Skeletal muscle cell (primary cell): ENCODE measurements around the gene CCDC142.
"Not testable (repeated sequence)": the region's sequence is repeated elsewhere in the genome, so short reads cannot be mapped to it uniquely, and the experiment has no call there.

Source experiments
- DNase-seq: peaks from one replicate; pipeline ENCODE4 v3.0.0-alpha.2; 2010; ENCODE audit warnings: low read depth
- H3K4me3 ChIP-seq: 2 replicates; pipeline ENCODE4 v1.5.1; 2011; ENCODE audit warnings: low read depth, mild to moderate bottlenecking, control low read depth, low read length, moderate library complexity

Gene CCDC142

DNA sequence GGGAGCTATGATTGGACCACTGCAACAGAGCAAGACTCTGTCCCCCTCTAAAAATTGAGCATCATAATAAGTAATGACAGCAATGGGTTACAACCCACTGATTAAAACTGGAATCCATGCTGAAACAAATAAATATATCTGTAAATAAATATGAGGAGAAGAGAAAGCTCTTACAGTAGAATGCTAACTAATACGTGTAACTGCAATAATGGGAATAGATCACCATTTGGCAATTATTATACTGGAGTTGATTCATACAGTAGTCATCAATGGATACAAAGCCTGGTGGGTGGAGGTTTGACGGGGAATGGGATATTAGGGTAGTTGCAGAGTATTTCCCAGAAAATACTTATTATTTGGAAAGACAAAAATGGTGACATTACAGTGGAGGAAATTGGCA is 34.0 kb downstream of the CCDC142 start:
- DNase-seq = no peak
- H3K4me3 ChIP-seq = no peak overlapping the region

GRCh38 chr2:74447230-74447999 is 35.4 kb downstream of the CCDC142 start:
- DNase-seq = no peak
- no peak overlapping the region for H3K4me3 ChIP-seq

DNA sequence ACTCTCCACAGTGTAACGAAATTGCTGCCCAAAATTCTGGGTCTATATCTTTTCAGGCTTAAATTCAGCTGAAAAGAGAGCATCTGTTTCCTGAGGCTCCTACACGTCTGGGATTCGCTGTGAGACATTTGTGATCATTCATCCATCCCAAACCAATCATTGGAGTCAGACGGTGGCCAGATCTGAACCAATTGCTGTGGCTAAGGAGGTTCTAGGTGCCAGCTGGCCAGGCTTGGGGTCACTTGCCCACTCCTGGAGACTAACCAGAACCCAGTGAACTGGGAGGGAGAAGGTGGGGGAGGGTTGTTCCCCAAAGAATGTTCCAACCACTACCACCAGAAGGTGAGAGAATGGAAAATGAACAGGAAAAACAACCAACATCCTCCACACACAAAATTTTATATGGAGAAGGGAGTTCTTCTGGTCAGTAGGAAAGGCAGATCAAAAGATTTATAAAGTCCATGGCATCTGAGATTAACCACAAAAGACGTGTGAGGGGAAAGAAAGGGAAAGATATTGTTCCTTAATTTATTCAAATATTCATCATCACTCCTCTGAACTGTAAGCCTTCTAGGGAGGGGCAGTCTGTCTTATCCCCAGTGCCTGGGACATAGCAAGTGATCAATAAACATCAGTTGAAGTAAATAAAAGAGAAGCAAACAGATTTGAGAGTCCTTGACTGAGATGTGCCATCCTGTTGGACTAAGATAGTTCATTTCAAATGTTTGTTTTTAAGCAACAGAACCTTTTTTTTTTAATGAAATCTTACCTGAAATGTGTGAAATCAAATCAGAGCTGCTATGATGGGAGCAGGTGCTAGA is 38.1 kb downstream of the CCDC142 start:
- H3K4me3 ChIP-seq = no peak overlapping the region
- no peak for DNase-seq

DNA sequence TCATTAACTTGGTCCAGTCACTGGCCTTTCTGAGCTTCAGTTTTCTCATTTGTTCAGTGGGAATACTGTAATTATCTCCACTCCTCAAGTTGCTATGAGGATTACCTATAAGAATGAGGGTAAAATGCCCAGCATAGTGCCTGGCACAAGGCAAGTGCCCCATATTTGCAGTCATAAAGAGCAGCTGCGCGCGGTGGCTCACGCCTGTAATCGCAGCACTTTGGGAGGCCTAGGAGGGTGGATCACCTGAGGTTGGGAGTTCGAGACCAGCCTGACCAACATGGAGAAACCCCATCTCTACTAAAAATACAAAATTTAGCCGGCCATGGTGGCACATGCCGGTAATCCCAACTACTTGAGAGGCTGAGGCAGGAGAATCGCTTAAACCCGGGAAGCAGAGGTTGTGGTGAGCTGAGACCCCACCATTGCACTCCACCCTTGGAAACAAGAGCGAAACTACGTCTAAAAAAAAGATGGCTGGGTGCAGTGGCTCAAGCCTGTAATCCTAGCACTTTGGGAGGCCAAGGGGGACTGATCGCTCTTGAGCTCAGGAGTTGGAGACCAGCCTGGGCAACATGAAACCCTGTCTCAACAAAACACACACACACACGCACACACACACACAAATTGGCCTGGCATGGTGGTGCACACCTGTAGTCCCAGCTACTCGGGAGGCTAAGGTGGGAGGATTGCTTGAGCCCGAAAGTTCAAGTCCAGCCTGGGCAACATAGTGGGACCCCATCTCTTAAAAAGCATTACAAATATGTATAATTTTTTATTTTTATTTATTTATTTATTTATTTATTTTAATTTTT is 40.1 kb downstream of the CCDC142 start:
- H3K4me3 ChIP-seq, DNase-seq: not testable (repeated sequence)

DNA sequence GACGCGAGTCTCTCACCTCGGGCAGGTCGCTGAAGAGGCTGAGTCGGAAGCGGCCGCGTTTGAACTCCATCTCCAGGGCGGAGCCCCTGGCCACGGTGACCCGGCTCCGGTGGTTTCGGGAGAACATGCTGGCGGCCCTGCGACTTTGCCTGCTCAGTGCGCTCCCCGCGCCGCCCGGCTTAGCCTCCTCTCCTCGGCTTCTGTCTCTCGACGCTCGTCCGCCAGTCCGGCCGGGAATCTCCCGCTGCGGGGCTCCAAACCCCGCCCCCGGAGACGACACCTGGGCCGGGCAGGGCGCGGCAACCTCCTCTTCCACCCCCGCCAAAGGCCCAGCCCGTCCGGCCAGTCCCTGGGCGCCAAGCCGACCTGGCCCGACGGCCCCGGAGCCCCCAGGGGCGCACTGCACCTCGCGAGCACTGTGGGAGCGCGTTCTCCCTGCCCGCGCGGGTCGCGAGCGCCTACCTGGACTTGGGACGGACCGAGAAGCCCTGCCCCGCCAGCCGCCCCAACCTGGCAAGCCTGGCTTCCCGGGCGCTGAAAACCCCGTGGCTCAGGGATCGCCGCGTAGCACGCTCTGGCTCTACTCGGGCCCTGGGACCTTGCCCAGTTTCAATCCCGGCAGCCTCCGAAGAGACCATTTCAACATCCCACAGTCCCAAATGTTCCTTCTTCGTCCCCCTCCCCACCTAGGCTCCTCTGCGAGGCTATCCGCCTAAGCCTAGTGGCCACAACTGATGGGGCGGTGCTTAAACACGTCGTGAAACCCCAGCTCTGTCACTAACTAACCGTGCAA is 40.9 kb downstream of the CCDC142 start, which contains the start of gene RTKN:
TSS of gene RTKN (minus strand) at position 248 of the 793 bp plus-strand sequence. CDS start at position 127, 121 bp downstream.
- DNase-seq = no peak
- H3K4me3 ChIP-seq = peak within 1 kb of the TSS; percentile 61

DNA sequence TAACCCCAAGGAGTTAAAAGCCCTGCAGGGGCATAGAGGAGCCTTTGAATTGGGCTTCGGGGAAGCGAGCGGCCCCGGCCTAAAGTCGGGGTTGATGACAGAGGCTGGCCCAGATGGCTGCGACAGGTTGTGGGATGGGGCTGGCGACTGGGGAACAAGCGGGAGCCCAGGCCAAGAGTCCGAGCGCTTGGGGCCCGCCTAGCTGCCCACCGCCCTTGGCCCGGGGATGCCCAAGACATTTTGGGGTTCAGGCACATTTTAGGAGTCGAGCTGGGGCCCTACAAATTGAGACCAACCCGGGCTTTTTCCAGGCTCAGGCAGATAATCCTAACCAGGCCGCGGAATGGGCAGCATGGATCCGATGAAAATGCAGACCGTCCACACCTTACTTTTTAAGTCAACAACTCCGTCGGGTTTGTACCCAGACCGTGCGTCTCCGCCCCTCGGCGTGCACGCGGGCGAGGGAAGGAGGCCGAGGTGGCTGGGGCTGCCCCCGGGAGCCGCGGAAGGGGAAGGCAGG is 41.6 kb downstream of the CCDC142 start:
- DNase-seq = no peak
- H3K4me3 ChIP-seq = no peak overlapping the region

GRCh38 chr2:74440378-74441169 is 42.2 kb downstream of the CCDC142 start:
- DNase-seq = peak; percentile 41

GRCh38 chr2:74439803-74440377 is 42.9 kb downstream of the CCDC142 start:
- H3K4me3 ChIP-seq = peak overlapping the region; percentile 61

More at GRCh38 chr2:74440378-74441169, 42.2 kb downstream of the CCDC142 start:
- peak overlapping the region; percentile 61 for H3K4me3 ChIP-seq

DNA sequence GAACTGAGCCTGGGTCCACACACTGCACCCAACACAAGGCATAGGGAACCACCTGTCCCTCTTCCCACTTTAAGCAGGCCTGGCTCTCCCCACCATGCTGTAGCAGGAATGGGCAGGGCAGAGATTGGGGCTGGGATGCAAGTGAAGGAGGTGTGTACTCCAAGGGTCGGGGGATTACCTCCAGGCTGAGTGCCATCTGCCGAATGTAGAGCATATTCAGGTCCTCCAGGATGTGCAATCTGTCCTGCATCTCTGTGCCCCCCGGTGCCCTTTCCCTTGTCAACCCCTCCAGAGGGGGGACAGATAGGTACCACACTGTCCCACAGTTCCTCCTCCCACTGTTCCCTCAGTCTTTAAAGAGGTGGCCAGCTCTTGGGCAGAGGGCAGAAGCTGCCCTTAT is 43.4 kb downstream of the CCDC142 start:
- H3K4me3 ChIP-seq = peak overlapping the region; percentile 61
- DNase-seq = no peak

More at GRCh38 chr2:74439803-74440377, 42.9 kb downstream of the CCDC142 start:
- peak; percentile 52 for DNase-seq

DNA sequence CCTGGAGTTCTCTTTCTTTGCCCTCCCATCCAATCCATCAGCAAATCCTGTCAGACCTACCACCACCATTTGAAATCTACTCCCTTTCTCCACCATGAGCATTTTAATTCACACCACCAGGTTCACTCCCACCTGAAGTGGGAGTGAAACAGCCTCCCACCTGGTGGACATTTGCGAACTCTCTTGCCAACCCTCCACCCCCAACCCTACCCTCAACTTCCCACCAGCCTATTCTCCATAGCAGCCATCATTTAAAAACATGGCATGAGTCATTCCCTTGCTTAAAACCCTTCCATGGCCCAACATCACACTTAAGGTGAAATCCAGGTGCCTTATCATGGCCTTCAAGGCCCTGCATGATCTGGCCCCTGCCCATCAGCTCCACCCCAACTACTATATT is 44.5 kb downstream of the CCDC142 start:
- DNase-seq = no peak
- peak overlapping the region; percentile 20 for H3K4me3 ChIP-seq

GRCh38 chr2:74436848-74437695 is 45.7 kb downstream of the CCDC142 start:
- H3K4me3 ChIP-seq = no peak overlapping the region
- no peak for DNase-seq

- no peak for DNase-seq
- no peak overlapping the region for H3K4me3 ChIP-seq
Observed at GRCh38 chr2:74436111-74436805, 46.5 kb downstream of the CCDC142 start.

DNA sequence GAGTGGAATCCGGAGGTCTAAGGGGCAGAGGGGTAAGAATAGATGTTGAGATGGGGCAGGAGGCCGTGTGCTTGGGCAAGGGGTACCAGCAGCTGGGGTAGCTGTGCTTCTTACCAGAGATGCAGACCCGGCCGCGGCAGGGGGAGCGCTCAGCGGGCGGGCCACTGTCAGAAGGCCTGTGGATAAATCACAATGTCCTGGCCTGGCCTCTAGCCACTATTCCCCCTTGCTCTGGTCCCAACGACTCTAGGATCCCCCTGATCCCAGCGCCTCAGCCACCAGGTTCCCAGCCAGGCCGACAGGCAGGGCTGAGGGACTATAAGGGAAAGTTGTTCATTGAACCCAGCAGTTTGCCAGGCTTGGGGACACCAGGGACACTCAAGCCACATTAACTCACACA is 52.3 kb downstream of the CCDC142 start:
- no peak overlapping the region for H3K4me3 ChIP-seq
- DNase-seq = no peak

DNA sequence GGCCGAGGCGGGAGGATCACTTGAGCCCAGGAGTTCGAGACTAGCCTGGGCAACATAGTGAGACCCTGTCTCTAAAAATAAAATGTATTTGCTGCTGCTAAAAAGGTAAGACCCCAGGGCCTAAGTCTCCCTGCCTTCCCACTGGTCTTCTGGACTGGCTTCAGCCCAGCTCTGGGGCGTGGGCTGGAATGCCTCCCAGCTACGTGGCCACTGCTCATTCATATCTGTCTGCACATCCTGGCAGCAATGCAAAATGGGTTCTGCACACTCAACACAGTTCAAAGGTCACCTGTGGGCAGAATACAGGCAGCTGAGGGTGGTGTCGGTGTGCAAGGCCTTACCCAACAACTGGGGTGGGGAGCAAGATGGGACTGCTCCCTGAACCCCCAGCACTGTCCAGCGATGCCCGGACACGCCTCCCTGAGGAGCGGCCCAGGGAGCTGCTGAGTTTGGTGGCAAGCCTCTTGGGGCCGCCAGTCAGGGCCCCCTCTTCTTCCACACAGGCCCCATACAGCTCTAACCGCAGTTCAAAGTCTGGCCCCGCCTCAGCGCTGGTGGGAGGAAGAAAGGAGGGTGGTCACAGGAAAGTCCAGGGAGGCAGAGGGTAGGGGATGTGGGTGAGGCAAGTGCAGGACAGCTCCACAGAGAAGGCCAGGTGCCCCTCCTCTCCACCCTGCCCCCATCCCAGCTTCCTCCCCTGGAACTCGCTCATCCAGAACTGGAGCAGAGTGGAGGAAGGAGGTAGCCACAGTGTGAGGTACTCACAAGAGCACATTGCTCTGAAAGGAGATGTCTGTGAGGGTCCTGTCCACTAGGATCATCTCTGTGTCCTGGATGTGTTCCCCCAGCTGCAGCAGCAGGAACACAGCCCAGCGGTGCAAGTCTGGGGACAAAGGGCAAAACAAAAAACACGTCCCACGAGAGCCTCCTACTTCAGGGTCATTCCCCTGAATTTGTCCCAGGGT is 53.0 kb downstream of the CCDC142 start:
- no peak for DNase-seq
- no peak overlapping the region for H3K4me3 ChIP-seq

DNA sequence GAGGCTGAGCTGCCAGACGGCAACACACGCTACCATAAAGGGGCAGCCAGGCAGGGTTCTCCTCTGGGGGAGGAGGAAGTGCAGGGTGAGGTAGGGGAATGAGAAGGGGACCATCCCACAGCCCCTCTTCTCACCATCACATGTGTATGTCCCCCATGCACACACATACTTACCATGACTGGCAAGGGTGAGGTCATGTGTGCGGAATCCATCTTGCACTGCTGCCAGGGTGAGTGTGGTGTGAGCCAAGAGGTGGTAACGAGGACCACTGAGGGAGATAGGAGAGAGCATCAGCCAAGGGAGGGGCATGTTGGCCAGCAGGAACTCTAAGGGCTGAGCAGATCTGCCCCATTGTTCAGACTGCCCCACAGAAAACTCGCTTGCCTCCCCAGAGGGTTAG is 54.1 kb downstream of the CCDC142 start:
- no peak for DNase-seq
- H3K4me3 ChIP-seq = no peak overlapping the region
